ENCODE results near the gene UBL3. TPM values are rescaled to one million over a fixed set of nuclear protein-coding genes. Genes with fewer than 3 reads are reported as not detected.

The UBL3 gene
- total RNA-seq, 1 experiment from 2014 or later = 10.9 TPM

- no peaks in the 10 kb centered on the region for H4K20me1 ChIP-seq (ENCODE audit: low read length)
- BruUV-seq (replicated peaks) = no TSS peak
- no peak for TF ChIP-seq EZH2phosphoT487 (IDR thresholded peaks at IDR 0.05; ENCODE audit: borderline replicate concordance, low read length)
- no peak for TF ChIP-seq EZH2 (IDR thresholded peaks at IDR 0.05; ENCODE audit: low read length, unreplicated experiment)
- no peak for TF ChIP-seq CTCF (conservative IDR thresholded peaks at IDR 0.05; ENCODE audit: low read depth, low read length)
- no peaks in the 10 kb centered on the region for H3K9me3 ChIP-seq (ENCODE audit: low read length)
- H3K4me2 ChIP-seq (ENCODE audit: low read length) = no peak overlapping the region
- no peaks in the 10 kb centered on the region for H3K36me3 ChIP-seq (ENCODE audit: low read depth, low read length)
- intact Hi-C loops (cut with micrococcal nuclease) = no loop called here
- H3K4me3 ChIP-seq (ENCODE audit: low read length) = no peak overlapping the region
- ChIA-PET POLR2A (ENCODE audit: unreplicated experiment) (interaction anchor here (0.6 kb wide), 1 partner anchor 273 kb away, joined by 3 read pairs; no protein-coding TSS in a partner anchor), CTCF (no interaction called here)
- no peak overlapping the region for H3K27ac ChIP-seq (ENCODE audit: low read length)
- no peak overlapping the region for H3K9ac ChIP-seq (ENCODE audit: low read length)
- ATAC-seq = no peak
- H3F3A ChIP-seq (ENCODE audit: low read length, unreplicated experiment) = no peaks in the 10 kb centered on the region
- peaks cover 36% of the 10 kb centered on the region for H3K4me1 ChIP-seq (ENCODE audit: insufficient read depth, low read length)
- no peaks in the 10 kb centered on the region for H3K9me2 ChIP-seq (replicated peaks; ENCODE audit: low read length)
- no peak for DNase-seq
- no peaks in the 10 kb centered on the region for H3K79me2 ChIP-seq (ENCODE audit: low read length)
- no peaks in the 10 kb centered on the region for H3K27me3 ChIP-seq (ENCODE audit: low read length)
- H2AFZ ChIP-seq (ENCODE audit: low read length) = no peak overlapping the region
Observed at GRCh38 chr13:29761160-29761559, 89.3 kb downstream of the UBL3 start.

- no peak for TF ChIP-seq CTCF (conservative IDR thresholded peaks at IDR 0.05; ENCODE audit: low read depth, low read length)
- TF ChIP-seq EZH2phosphoT487 (IDR thresholded peaks at IDR 0.05; ENCODE audit: borderline replicate concordance, low read length) = no peak
- no peak for TF ChIP-seq EZH2 (IDR thresholded peaks at IDR 0.05; ENCODE audit: low read length, unreplicated experiment)
- Histone ChIP-seq H3K9ac (ENCODE audit: low read length) (no peak overlapping the region), H3K4me3 (ENCODE audit: low read length) (no peak overlapping the region), H3K4me1 (ENCODE audit: insufficient read depth, low read length) (peaks cover 37% of the 10 kb centered on the region), H3K4me2 (ENCODE audit: low read length) (no peak overlapping the region), H3K9me3 (ENCODE audit: low read length) (no peaks in the 10 kb centered on the region), H3K27me3 (ENCODE audit: low read length) (no peaks in the 10 kb centered on the region), H3K9me2 (replicated peaks; ENCODE audit: low read length) (no peaks in the 10 kb centered on the region), H2AFZ (ENCODE audit: low read length) (no peak overlapping the region), H3K79me2 (ENCODE audit: low read length) (no peaks in the 10 kb centered on the region), H4K20me1 (ENCODE audit: low read length) (no peaks in the 10 kb centered on the region), H3F3A (ENCODE audit: low read length, unreplicated experiment) (no peaks in the 10 kb centered on the region), H3K27ac (ENCODE audit: low read length) (no peak overlapping the region), H3K36me3 (ENCODE audit: low read depth, low read length) (no peaks in the 10 kb centered on the region)
- intact Hi-C loops (cut with micrococcal nuclease) = no loop called here
- no peak for DNase-seq
- no TSS peak for BruUV-seq (replicated peaks)
- ChIA-PET CTCF (no interaction called here), POLR2A (ENCODE audit: unreplicated experiment) (interaction anchor here (0.6 kb wide), 1 partner anchor 274 kb away, joined by 3 read pairs; no protein-coding TSS in a partner anchor)
- no peak for ATAC-seq
Observed at GRCh38 chr13:29760544-29760943, 89.9 kb downstream of the UBL3 start.

GRCh38 chr13:29758531-29759114 is 91.8 kb downstream of the UBL3 start:
- CTCF ChIA-PET = interaction anchor here (0.6 kb wide), 1 partner anchor 353 kb away, joined by 3 read pairs; no protein-coding TSS in a partner anchor

More at GRCh38 chr13:29758531-29759114, 91.8 kb downstream of the UBL3 start:
- Histone ChIP-seq H3F3A (ENCODE audit: low read length, unreplicated experiment) (no peaks in the 10 kb centered on the region), H3K27me3 (ENCODE audit: low read length) (no peaks in the 10 kb centered on the region), H3K4me2 (ENCODE audit: low read length) (peak overlapping the region; percentile 84), H3K4me3 (ENCODE audit: low read length) (peak overlapping the region; percentile 54; the same call in 1 of the 2 replicates), H3K9me3 (ENCODE audit: low read length) (no peaks in the 10 kb centered on the region), H3K79me2 (ENCODE audit: low read length) (no peaks in the 10 kb centered on the region), H2AFZ (ENCODE audit: low read length) (peak overlapping the region; percentile 83), H3K4me1 (ENCODE audit: insufficient read depth, low read length) (peaks cover 32% of the 10 kb centered on the region), H3K27ac (ENCODE audit: low read length) (peak overlapping the region; percentile 97), H3K9me2 (replicated peaks; ENCODE audit: low read length) (no peaks in the 10 kb centered on the region), H3K36me3 (ENCODE audit: low read depth, low read length) (no peaks in the 10 kb centered on the region), H3K9ac (ENCODE audit: low read length) (peak overlapping the region; percentile 76), H4K20me1 (ENCODE audit: low read length) (no peaks in the 10 kb centered on the region)
- DNase-seq = peak; percentile 91
- ATAC-seq = peak; percentile 90
- intact Hi-C loops (cut with micrococcal nuclease) = loop anchor here (2.0 to 5.0 kb wide), 2 partner anchors 166 to 359 kb away; no protein-coding TSS in a partner anchor
- POLR2A ChIA-PET (ENCODE audit: unreplicated experiment) = no interaction called here
- no peak for TF ChIP-seq CTCF (conservative IDR thresholded peaks at IDR 0.05; ENCODE audit: low read depth, low read length)
- no peak for TF ChIP-seq EZH2 (IDR thresholded peaks at IDR 0.05; ENCODE audit: low read length, unreplicated experiment)
- TF ChIP-seq EZH2phosphoT487 (IDR thresholded peaks at IDR 0.05; ENCODE audit: borderline replicate concordance, low read length) = no peak
- BruUV-seq (replicated peaks) = no TSS peak

Data from PC-3 (cell line).